ENCODE measurements around the gene ARHGAP15.

ARHGAP15 gene

GRCh38 chr2:143193121-143193520 is 63.9 kb downstream of the ARHGAP15 start:
- Histone ChIP-seq H3F3A (ENCODE audit: insufficient read depth, low read length) (no peaks in the 10 kb centered on the region), H4K20me1 (ENCODE audit: insufficient read depth, low read length) (no peaks in the 10 kb centered on the region), H3K27ac (ENCODE audit: low read length) (no peak overlapping the region), H3K4me2 (ENCODE audit: low read depth, low read length) (no peak overlapping the region), H3K9me3 (replicated peaks; ENCODE audit: insufficient read depth, low read length) (no peaks in the 10 kb centered on the region), H3K9me2 (replicated peaks; ENCODE audit: insufficient read depth, low read length) (no peaks in the 10 kb centered on the region), H3K36me3 (replicated peaks; ENCODE audit: insufficient read depth, low read length) (no peaks in the 10 kb centered on the region), H3K27me3 (replicated peaks; ENCODE audit: insufficient read depth, low read length) (no peaks in the 10 kb centered on the region), H2AFZ (ENCODE audit: low read length) (no peak overlapping the region), H3K79me2 (ENCODE audit: low read length) (no peaks in the 10 kb centered on the region), H3K4me1 (ENCODE audit: low read length) (no peaks in the 10 kb centered on the region), H3K4me3 (ENCODE audit: low read length) (no peak overlapping the region), H3K9ac (ENCODE audit: low read length) (no peak overlapping the region)
- no peak for DNase-seq
- TF ChIP-seq CTCF (IDR thresholded peaks at IDR 0.05; ENCODE audit: low read length) (no peak), EZH2phosphoT487 (IDR thresholded peaks at IDR 0.05; ENCODE audit: low read length) (no peak), EZH2 (optimal IDR thresholded peaks at IDR 0.05; ENCODE audit: low read depth, low read length) (no peak)

- H3F3A ChIP-seq (ENCODE audit: insufficient read depth, low read length), result no peaks in the 10 kb centered on the region
- no peaks in the 10 kb centered on the region for H3K27me3 ChIP-seq (replicated peaks; ENCODE audit: insufficient read depth, low read length)
- TF ChIP-seq EZH2 (optimal IDR thresholded peaks at IDR 0.05; ENCODE audit: low read depth, low read length) (no peak), EZH2phosphoT487 (IDR thresholded peaks at IDR 0.05; ENCODE audit: low read length) (no peak)
- H3K79me2 ChIP-seq (ENCODE audit: low read length), result no peaks in the 10 kb centered on the region
- no peak overlapping the region for H3K27ac ChIP-seq (ENCODE audit: low read length)
- H3K36me3 ChIP-seq (replicated peaks; ENCODE audit: insufficient read depth, low read length), result no peaks in the 10 kb centered on the region
- H4K20me1 ChIP-seq (ENCODE audit: insufficient read depth, low read length), result no peaks in the 10 kb centered on the region
- no peaks in the 10 kb centered on the region for H3K4me1 ChIP-seq (ENCODE audit: low read length)
- no peak overlapping the region for H3K9ac ChIP-seq (ENCODE audit: low read length)
- DNase-seq, result no peak
- no peaks in the 10 kb centered on the region for H3K9me2 ChIP-seq (replicated peaks; ENCODE audit: insufficient read depth, low read length)
- no peaks in the 10 kb centered on the region for H3K9me3 ChIP-seq (replicated peaks; ENCODE audit: insufficient read depth, low read length)
- H3K4me2 ChIP-seq (ENCODE audit: low read depth, low read length), result no peak overlapping the region
- no peak overlapping the region for H2AFZ ChIP-seq (ENCODE audit: low read length)
- no peak overlapping the region for H3K4me3 ChIP-seq (ENCODE audit: low read length)
Measured at GRCh38 chr2:143195511-143195910, 66.3 kb downstream of the ARHGAP15 start.

GRCh38 chr2:143204062-143204461 is 74.8 kb downstream of the ARHGAP15 start:
- H3K79me2 ChIP-seq (ENCODE audit: low read length), result no peaks in the 10 kb centered on the region
- no peaks in the 10 kb centered on the region for H3F3A ChIP-seq (ENCODE audit: insufficient read depth, low read length)
- H4K20me1 ChIP-seq (ENCODE audit: insufficient read depth, low read length), result no peaks in the 10 kb centered on the region
- H2AFZ ChIP-seq (ENCODE audit: low read length), result no peak overlapping the region
- no peaks in the 10 kb centered on the region for H3K36me3 ChIP-seq (replicated peaks; ENCODE audit: insufficient read depth, low read length)
- H3K27ac ChIP-seq (ENCODE audit: low read length), result no peak overlapping the region
- no peaks in the 10 kb centered on the region for H3K9me3 ChIP-seq (replicated peaks; ENCODE audit: insufficient read depth, low read length)
- DNase-seq, result no peak
- no peaks in the 10 kb centered on the region for H3K4me1 ChIP-seq (ENCODE audit: low read length)
- TF ChIP-seq EZH2 (optimal IDR thresholded peaks at IDR 0.05; ENCODE audit: low read depth, low read length), result no peak
- TF ChIP-seq EZH2phosphoT487 (IDR thresholded peaks at IDR 0.05; ENCODE audit: low read length), result no peak
- TF ChIP-seq CTCF (IDR thresholded peaks at IDR 0.05; ENCODE audit: low read length), result no peak
- H3K27me3 ChIP-seq (replicated peaks; ENCODE audit: insufficient read depth, low read length), result no peaks in the 10 kb centered on the region
- H3K9me2 ChIP-seq (replicated peaks; ENCODE audit: insufficient read depth, low read length), result no peaks in the 10 kb centered on the region
- no peak overlapping the region for H3K9ac ChIP-seq (ENCODE audit: low read length)
- H3K4me2 ChIP-seq (ENCODE audit: low read depth, low read length), result no peak overlapping the region
- no peak overlapping the region for H3K4me3 ChIP-seq (ENCODE audit: low read length)

GRCh38 chr2:143205106-143205764 is 76.0 kb downstream of the ARHGAP15 start:
- TF ChIP-seq EZH2phosphoT487 (IDR thresholded peaks at IDR 0.05; ENCODE audit: low read length) (no peak), CTCF (IDR thresholded peaks at IDR 0.05; ENCODE audit: low read length) (peak; percentile 43), EZH2 (optimal IDR thresholded peaks at IDR 0.05; ENCODE audit: low read depth, low read length) (no peak)
- Histone ChIP-seq H3K27ac (ENCODE audit: low read length) (no peak overlapping the region), H4K20me1 (ENCODE audit: insufficient read depth, low read length) (no peaks in the 10 kb centered on the region), H3K4me2 (ENCODE audit: low read depth, low read length) (no peak overlapping the region), H3K4me1 (ENCODE audit: low read length) (no peaks in the 10 kb centered on the region), H3K36me3 (replicated peaks; ENCODE audit: insufficient read depth, low read length) (no peaks in the 10 kb centered on the region), H3K79me2 (ENCODE audit: low read length) (no peaks in the 10 kb centered on the region), H3K9ac (ENCODE audit: low read length) (no peak overlapping the region), H3K27me3 (replicated peaks; ENCODE audit: insufficient read depth, low read length) (no peaks in the 10 kb centered on the region), H3F3A (ENCODE audit: insufficient read depth, low read length) (no peaks in the 10 kb centered on the region), H3K9me3 (replicated peaks; ENCODE audit: insufficient read depth, low read length) (no peaks in the 10 kb centered on the region), H3K9me2 (replicated peaks; ENCODE audit: insufficient read depth, low read length) (no peaks in the 10 kb centered on the region), H2AFZ (ENCODE audit: low read length) (no peak overlapping the region), H3K4me3 (ENCODE audit: low read length) (no peak overlapping the region)
- peak; percentile 18 for DNase-seq

All from MM.1S (cell line).